Stimulated activated CD8-positive, alpha-beta memory T cell treated with anti-CD3 and anti-CD28 coated beads, Interleukin-7, amount 100 ng/mL, for 1 hour (primary cell): ENCODE results near the gene CDKN2B.
"Not testable (repeated sequence)": the region's sequence is repeated elsewhere in the genome, so short reads cannot be mapped to it uniquely, and the experiment has no call there.

Experiments used
- DNase-seq, 2 donors: peaks; one replicate each; pipeline ENCODE4 v3.0.0-alpha.2; 2020; ENCODE audit warnings: low read depth in 2 of 2

CDKN2B gene

GRCh38 chr9:22008717-22009505 lies at the start of gene CDKN2B:
Gene CDKN2B (minus strand): TSS chr9:22009305. CDS start chr9:22008953, 352 bp downstream.
- DNase-seq: no peak

- DNase-seq: not testable (repeated sequence)
Measured at GRCh38 chr9:22057972-22058371, 48.9 kb upstream of the CDKN2B start.

- no peak for DNase-seq
Measured at GRCh38 chr9:22056402-22056801, 47.3 kb upstream of the CDKN2B start.

GRCh38 chr9:22055090-22055489 lies 46.0 kb upstream of the CDKN2B start:
- no peak for DNase-seq

- DNase-seq: no peak
Measured at GRCh38 chr9:22054529-22054928, 45.4 kb upstream of the CDKN2B start.

GRCh38 chr9:22054076-22054475 lies 45.0 kb upstream of the CDKN2B start:
- DNase-seq: no peak

- no peak for DNase-seq
Measured at GRCh38 chr9:22053178-22053577, 44.1 kb upstream of the CDKN2B start.

- no peak for DNase-seq
Measured at GRCh38 chr9:22052376-22052945, 43.4 kb upstream of the CDKN2B start.

- DNase-seq: no peak
Measured at GRCh38 chr9:22050924-22051323, 41.8 kb upstream of the CDKN2B start.

- DNase-seq: no peak
Measured at GRCh38 chr9:22049411-22049810, 40.3 kb upstream of the CDKN2B start.

GRCh38 chr9:22047596-22047995 lies 38.5 kb upstream of the CDKN2B start:
- no peak for DNase-seq

- no peak for DNase-seq
Measured at GRCh38 chr9:22046243-22046885, 37.3 kb upstream of the CDKN2B start.

GRCh38 chr9:22045423-22045822 lies 36.3 kb upstream of the CDKN2B start:
- DNase-seq: no peak

- no peak for DNase-seq
Measured at GRCh38 chr9:22044583-22044982, 35.5 kb upstream of the CDKN2B start.

- DNase-seq: no peak
Measured at GRCh38 chr9:22043928-22044327, 34.8 kb upstream of the CDKN2B start.

GRCh38 chr9:22041775-22042174 lies 32.7 kb upstream of the CDKN2B start:
- no peak for DNase-seq

GRCh38 chr9:22041344-22041743 lies 32.2 kb upstream of the CDKN2B start:
- no peak for DNase-seq

- no peak for DNase-seq
Measured at GRCh38 chr9:22040760-22041159, 31.7 kb upstream of the CDKN2B start.

- no peak for DNase-seq
Measured at GRCh38 chr9:22039258-22039657, 30.2 kb upstream of the CDKN2B start.

GRCh38 chr9:22037954-22038690 lies 29.0 kb upstream of the CDKN2B start:
- no peak for DNase-seq

- DNase-seq: no peak
Measured at GRCh38 chr9:22036866-22037626, 27.9 kb upstream of the CDKN2B start.

GRCh38 chr9:22035591-22036011 lies 26.5 kb upstream of the CDKN2B start:
- DNase-seq: no peak
